HCT116 (cell line): Measurements from ENCODE around the gene LSS. TPM values are rescaled to one million over a fixed set of nuclear protein-coding genes. Genes with fewer than 3 reads are reported as not detected.

Experiments used
- ATAC-seq: fragments of 200-7000 bp; cut with Tn5 transposase; 2 replicates; pipeline ENCODE4 v1.9.1; 2020; ENCODE audit warnings: mild to moderate bottlenecking, moderate library complexity
- BruUV-seq: library from RNA; stranded (reverse); fragments of 400-500 nt; replicated peaks from 2 replicates; lab custom pipeline; 2021; lab: Mats Ljungman, UMichigan
- CTCF ChIA-PET: fragments of 300-600 bp; sonication (Branson Sonifier 250); formaldehyde crosslinking; loops from one replicate; lab custom pipeline; 2021; ENCODE audit warnings: antibody characterized with exemption; lab: Charles Lee
- POLR2A ChIA-PET: fragments of 300-600, 350-600 bp; sonication (Branson Sonifier 250); formaldehyde crosslinking; loops from one replicate; lab custom pipeline; 2021; ENCODE audit warnings: antibody characterized with exemption; lab: Charles Lee
- RAD21 ChIA-PET, 2 experiments: fragments of 300-600 bp; sonication (Branson Sonifier 250); formaldehyde crosslinking; loops; one replicate each; lab custom pipeline; 2023; ENCODE audit warnings: low total read pairs in 2 of 2; ENCODE audit not compliant: uncharacterized antibody in 2 of 2, unreplicated experiment in 2 of 2, low non-redundant PET in 1 of 2; lab: Charles Lee
- DNase-seq: peaks from one replicate; pipeline ENCODE4 v3.0.0-alpha.2; 2010; ENCODE audit warnings: low read depth, low spot score
- H2AFZ ChIP-seq: fragments of 200-600 bp; shearing (Covaris generic), sonication (generic); 2 replicates; pipeline ENCODE4 v1.6.1; 2017; ENCODE audit warnings: low read depth, mixed run types, mixed read lengths, antibody characterized with exemption, low read length; ENCODE audit not compliant: poor library complexity, severe bottlenecking
- H3K27ac ChIP-seq: 2 replicates; pipeline ENCODE4 v1.5.1; 2012; ENCODE audit warnings: low read depth, low read length
- H3K27me3 ChIP-seq: fragments of 200-600 bp; sonication (generic); 2 replicates; pipeline ENCODE4 v1.6.1; 2016; ENCODE audit warnings: mixed run types, low read length, mixed read lengths; ENCODE audit not compliant: insufficient read depth
- H3K36me3 ChIP-seq, 2 experiments: fragments of 200-500 bp in 1 of 2; fragments of 200-600 bp in 1 of 2; sonication (Bioruptor generic) in 1 of 2; sonication (generic) in 1 of 2; 2 replicates each; pipeline versions ENCODE4 v1.5.1 to v1.6.1; 2014 to 2016; ENCODE audit warnings: low read length in 2 of 2, inconsistent platforms in 1 of 2, mixed read lengths in 1 of 2, mixed run types in 1 of 2; ENCODE audit not compliant: insufficient read depth in 2 of 2, control insufficient read depth in 1 of 2
- H3K4me1 ChIP-seq, 2 experiments: fragments of 200-600 bp in 1 of 2; sonication (generic) in 1 of 2; 2 replicates each; pipeline versions ENCODE4 v1.5.1 to v1.6.1; 2012 to 2017; ENCODE audit warnings: low read length in 2 of 2, inconsistent platforms in 1 of 2, mild to moderate bottlenecking in 1 of 2, mixed read lengths in 1 of 2, mixed run types in 1 of 2, moderate library complexity in 1 of 2; ENCODE audit not compliant: insufficient read depth in 2 of 2, control insufficient read depth in 1 of 2
- H3K4me2 ChIP-seq: fragments of 200-600 bp; sonication (generic); 2 replicates; pipeline ENCODE4 v1.6.1; 2017; ENCODE audit warnings: mixed run types, low read length, mixed read lengths
- H3K4me3 ChIP-seq, 2 experiments: fragments of 200-600 bp in 1 of 2; sonication (generic) in 1 of 2; replicated peaks in 1 of 2; 2 replicates each; pipeline ENCODE4 v1.5.1; 2011 to 2016; ENCODE audit warnings: low read length in 2 of 2, control low read depth in 1 of 2, low read depth in 1 of 2, mild to moderate bottlenecking in 1 of 2, mixed read lengths in 1 of 2, mixed run types in 1 of 2
- H3K79me2 ChIP-seq: fragments of 200-600 bp; sonication (generic); 2 replicates; pipeline ENCODE4 v1.6.1; 2017; ENCODE audit warnings: mild to moderate bottlenecking, mixed run types, low read length, moderate library complexity, mixed read lengths; ENCODE audit not compliant: insufficient read depth
- H3K9ac ChIP-seq: fragments of 200-600 bp; sonication (generic); 2 replicates; pipeline ENCODE4 v1.6.1; 2016; ENCODE audit warnings: low read length, mixed read lengths
- H3K9me2 ChIP-seq: fragments of 200-600 bp; sonication (generic), shearing (Covaris generic); 2 replicates; pipeline ENCODE4 v1.6.1; 2017; ENCODE audit warnings: mixed run types, mild to moderate bottlenecking, moderate library complexity; ENCODE audit not compliant: insufficient read depth
- H3K9me3 ChIP-seq, 2 experiments: fragments of 200-500 bp in 1 of 2; fragments of 200-600 bp in 1 of 2; sonication (Bioruptor generic) in 1 of 2; sonication (generic) in 1 of 2; 2 replicates each; pipeline ENCODE4 v1.6.1; 2014 to 2017; ENCODE audit warnings: low read length in 2 of 2, mixed read lengths in 2 of 2, inconsistent platforms in 1 of 2, low read depth in 1 of 2, mild to moderate bottlenecking in 1 of 2, mixed run types in 1 of 2, moderate library complexity in 1 of 2; ENCODE audit not compliant: control insufficient read depth in 1 of 2, insufficient read depth in 1 of 2
- H4K20me1 ChIP-seq: fragments of 200-600 bp; sonication (generic), shearing (Covaris generic); 2 replicates; pipeline ENCODE4 v1.6.1; 2017; ENCODE audit warnings: mixed run types, mild to moderate bottlenecking, moderate library complexity; ENCODE audit not compliant: insufficient read depth
- ATF3 ChIP-seq: IDR thresholded peaks from 2 replicates; pipeline ENCODE4 v1.6.1; 2012
- EGR1 ChIP-seq: IDR thresholded peaks from 2 replicates; pipeline ENCODE4 v1.6.1; 2012; ENCODE audit warnings: low read depth
- ELF1 ChIP-seq: IDR thresholded peaks from 2 replicates; pipeline ENCODE4 v1.6.1; 2012; ENCODE audit warnings: low read depth, borderline replicate concordance
- EZH2 ChIP-seq: fragments of 200-600 bp; sonication (generic); IDR thresholded peaks from 2 replicates; pipeline ENCODE4 v1.6.1; 2017; ENCODE audit warnings: antibody characterized with exemption, mixed run types
- FOSL1 ChIP-seq: IDR thresholded peaks from 2 replicates; pipeline ENCODE4 v1.6.1; 2012; ENCODE audit warnings: low read depth
- JUND ChIP-seq: IDR thresholded peaks from 2 replicates; pipeline ENCODE4 v1.6.1; 2012
- MAX ChIP-seq: IDR thresholded peaks from 2 replicates; pipeline ENCODE4 v1.6.1; 2012
- POLR2A ChIP-seq: IDR thresholded peaks from 2 replicates; pipeline ENCODE4 v1.7.0; 2011; ENCODE audit warnings: borderline replicate concordance; ENCODE audit not compliant: insufficient read depth, insufficient read length; ENCODE audit errors: extremely low read depth
- SIN3A ChIP-seq: IDR thresholded peaks from 2 replicates; pipeline ENCODE4 v1.6.1; 2012; ENCODE audit warnings: low read depth
- ZFX ChIP-seq: fragments of 450-650 bp; IDR thresholded peaks from 2 replicates; pipeline ENCODE4 v1.6.1; 2017
- intact Hi-C: fragments of 100-400 bp; cut with micrococcal nuclease; formaldehyde crosslinking; loops from 2 replicates; pipeline ENCODE4 v1.10.0; 2022
- total RNA-seq: library from RNA; stranded (reverse); gene quantifications from one replicate; pipeline ENCODE4 v1.2.1, GENCODE V29; 2021; ENCODE audit not compliant: unreplicated experiment
- TF ChIP-seq, protein P1 (sequence below): IDR thresholded peaks from 2 replicates; pipeline ENCODE4 v1.6.1; 2012; ENCODE audit warnings: low read depth

LSS gene
- total RNA-seq, 1 experiment from 2014 or later = 44.7 TPM

DNA sequence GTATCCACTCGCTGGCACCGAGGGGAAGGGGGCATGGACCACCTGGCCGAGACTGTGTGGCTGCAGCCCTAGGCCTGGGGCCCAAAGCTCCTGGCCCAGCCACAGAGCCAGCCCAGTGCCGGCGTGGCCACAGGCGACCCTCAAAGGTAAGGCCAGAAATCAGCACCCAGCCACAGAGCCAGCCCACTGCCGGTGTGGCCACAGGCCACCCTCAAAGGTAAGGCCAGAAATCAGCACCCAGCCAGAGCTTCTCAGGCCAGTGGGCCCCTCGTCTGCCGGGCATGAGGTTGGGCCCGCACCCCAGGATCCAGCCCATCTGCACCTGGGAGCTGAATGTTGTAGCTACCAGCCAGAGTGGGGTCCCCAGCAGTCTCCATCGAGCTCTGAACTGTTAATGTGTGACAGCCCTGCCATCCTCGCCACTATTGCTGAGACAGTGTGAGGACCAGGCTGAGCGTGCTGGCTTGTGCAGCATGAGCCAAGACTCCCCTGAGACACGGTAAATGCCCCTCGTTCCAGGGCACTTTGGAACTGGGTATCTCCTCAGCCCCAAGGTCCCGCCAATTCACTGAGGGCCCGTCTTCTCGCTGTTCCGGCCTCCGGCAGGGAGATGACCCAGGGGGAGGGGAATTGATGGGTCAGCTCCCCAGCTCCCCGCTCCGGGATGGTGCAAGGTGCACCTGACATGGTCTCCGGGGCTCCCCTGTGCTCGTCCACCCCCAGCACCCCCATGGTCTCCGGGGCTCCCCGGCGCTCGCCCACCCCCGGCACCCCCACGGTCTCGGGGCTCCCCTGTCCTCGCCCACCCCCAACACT is 68.5 kb downstream of the LSS start:
- DNase-seq (no peak), ATAC-seq (no peak)
- Histone ChIP-seq H3K36me3 (no peaks in the 10 kb centered on the region), H3K4me1 (no peaks in the 10 kb centered on the region), H3K9ac (no peak overlapping the region), H3K4me3 (no peak overlapping the region), H3K27me3 (no peaks in the 10 kb centered on the region; the same call in 1 of the 2 replicates), H2AFZ (no peak overlapping the region), H4K20me1 (no peaks in the 10 kb centered on the region), H3K4me2 (no peak overlapping the region)
- intact Hi-C loops = no loop called here
- RAD21 ChIA-PET = no interaction called here
- TF ChIP-seq ZFX = no peak
- no peak for TF ChIP-seq POLR2A
- TF ChIP-seq, protein P1, sequence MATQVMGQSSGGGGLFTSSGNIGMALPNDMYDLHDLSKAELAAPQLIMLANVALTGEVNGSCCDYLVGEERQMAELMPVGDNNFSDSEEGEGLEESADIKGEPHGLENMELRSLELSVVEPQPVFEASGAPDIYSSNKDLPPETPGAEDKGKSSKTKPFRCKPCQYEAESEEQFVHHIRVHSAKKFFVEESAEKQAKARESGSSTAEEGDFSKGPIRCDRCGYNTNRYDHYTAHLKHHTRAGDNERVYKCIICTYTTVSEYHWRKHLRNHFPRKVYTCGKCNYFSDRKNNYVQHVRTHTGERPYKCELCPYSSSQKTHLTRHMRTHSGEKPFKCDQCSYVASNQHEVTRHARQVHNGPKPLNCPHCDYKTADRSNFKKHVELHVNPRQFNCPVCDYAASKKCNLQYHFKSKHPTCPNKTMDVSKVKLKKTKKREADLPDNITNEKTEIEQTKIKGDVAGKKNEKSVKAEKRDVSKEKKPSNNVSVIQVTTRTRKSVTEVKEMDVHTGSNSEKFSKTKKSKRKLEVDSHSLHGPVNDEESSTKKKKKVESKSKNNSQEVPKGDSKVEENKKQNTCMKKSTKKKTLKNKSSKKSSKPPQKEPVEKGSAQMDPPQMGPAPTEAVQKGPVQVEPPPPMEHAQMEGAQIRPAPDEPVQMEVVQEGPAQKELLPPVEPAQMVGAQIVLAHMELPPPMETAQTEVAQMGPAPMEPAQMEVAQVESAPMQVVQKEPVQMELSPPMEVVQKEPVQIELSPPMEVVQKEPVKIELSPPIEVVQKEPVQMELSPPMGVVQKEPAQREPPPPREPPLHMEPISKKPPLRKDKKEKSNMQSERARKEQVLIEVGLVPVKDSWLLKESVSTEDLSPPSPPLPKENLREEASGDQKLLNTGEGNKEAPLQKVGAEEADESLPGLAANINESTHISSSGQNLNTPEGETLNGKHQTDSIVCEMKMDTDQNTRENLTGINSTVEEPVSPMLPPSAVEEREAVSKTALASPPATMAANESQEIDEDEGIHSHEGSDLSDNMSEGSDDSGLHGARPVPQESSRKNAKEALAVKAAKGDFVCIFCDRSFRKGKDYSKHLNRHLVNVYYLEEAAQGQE = no peak
- no peak for TF ChIP-seq ATF3
- no peak for TF ChIP-seq JUND
- TF ChIP-seq SIN3A = no peak
- no peak for TF ChIP-seq FOSL1
- TF ChIP-seq EGR1 = no peak
- no peak for TF ChIP-seq MAX
- no peak for TF ChIP-seq ELF1
- no peak for TF ChIP-seq EZH2
- TF ChIP-seq, all 23 proteins: peak for 0
- ChIA-PET CTCF (interaction anchor here (1.3 kb wide), 1 partner anchor 17 kb away, joined by 3 read pairs; no protein-coding TSS in a partner anchor), POLR2A (no interaction called here)
- Histone ChIP-seq H3K9me3 (no peaks in the 10 kb centered on the region), H3K27ac (no peak overlapping the region), H3K79me2 (no peaks in the 10 kb centered on the region), H3K9me2 (no peaks in the 10 kb centered on the region)
- no TSS peak for BruUV-seq
